GM12872 (cell line): ENCODE measurements around the gene ATP6V1C2.

ENCODE experiments used
- CTCF ChIP-seq: IDR thresholded peaks from 3 replicates; pipeline ENCODE4 v1.5.1; 2011; ENCODE audit warnings: low read depth, mild to moderate bottlenecking, low read length, moderate library complexity; ENCODE audit not compliant: insufficient read depth

ATP6V1C2 gene

GRCh38 chr2:10763461-10763800 lies 42.0 kb downstream of the ATP6V1C2 start:
- no peak for TF ChIP-seq CTCF

DNA sequence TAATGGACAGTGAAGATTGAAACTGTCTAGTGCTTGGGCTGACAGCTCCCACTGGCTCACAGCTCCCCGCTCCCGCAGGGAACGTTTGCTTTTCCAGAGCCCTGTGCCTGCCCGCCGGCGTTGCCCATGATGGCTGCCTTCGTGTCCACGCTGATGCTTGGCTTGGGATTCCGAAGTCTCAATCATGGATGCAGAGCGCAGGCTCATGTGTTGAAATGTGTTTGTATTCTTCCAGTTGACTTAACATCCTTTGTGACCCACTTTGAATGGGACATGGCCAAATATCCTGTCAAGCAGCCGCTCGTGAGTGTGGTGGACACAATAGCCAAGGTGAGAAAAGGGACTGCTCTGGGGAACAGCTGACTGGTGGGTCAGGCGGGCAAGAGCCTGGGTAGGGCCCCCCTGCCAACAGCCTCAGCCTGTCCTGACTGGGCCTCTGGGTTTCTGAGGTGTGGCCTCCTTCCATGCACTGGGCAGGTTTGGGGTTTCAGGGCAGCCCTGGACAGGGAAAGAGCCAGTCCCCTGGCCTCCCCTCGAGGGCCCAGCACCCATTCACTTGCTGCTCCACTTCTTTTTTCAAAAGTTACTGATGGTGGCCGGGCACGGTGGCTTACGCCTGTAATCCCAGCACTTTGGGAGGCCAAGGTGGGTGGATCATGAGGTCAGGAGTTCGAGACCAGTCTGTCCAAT lies 42.8 kb downstream of the ATP6V1C2 start:
- no peak for TF ChIP-seq CTCF

DNA sequence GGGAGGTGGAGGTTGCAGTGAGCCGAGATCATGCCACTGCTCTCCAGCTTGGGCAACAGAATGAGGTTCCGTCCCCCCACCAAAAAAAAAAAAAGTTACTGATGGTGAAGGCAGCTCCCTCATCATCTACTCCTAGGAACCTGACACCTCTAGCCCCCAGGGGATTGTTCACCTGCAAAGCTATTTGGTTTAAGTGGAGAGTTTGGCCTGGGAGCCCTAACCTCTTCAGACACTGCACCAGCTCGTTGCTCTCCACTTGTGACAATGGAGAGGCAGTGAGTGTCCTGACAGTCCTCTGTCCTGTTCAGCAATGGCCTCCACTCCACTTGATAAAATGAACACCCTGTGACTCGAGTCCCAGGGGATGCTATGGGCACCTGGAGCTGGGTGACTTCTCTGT lies 43.5 kb downstream of the ATP6V1C2 start:
- no peak for TF ChIP-seq CTCF

DNA sequence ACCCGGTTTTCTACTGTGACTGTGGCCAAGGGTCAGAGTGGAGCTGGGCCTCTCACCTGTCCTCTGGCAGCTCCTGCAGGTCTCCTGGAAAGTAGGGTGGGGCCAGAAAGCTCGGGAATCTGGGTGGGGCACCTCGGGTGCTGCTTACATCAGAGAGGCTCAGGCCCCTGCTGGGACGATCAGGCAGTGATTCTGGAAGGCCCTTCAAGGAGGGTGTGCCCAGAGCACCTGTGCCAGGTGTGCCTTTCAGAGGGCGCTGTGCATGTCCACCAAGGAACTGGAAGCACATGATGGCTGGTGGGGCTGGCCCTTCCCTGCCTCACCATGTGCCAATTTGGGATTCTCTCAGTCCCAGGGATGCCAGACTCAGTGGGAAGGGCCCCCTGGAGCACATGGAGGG lies 44.0 kb downstream of the ATP6V1C2 start:
- no peak for TF ChIP-seq CTCF

GRCh38 chr2:10765914-10766313 lies 44.5 kb downstream of the ATP6V1C2 start:
- TF ChIP-seq CTCF: no peak

GRCh38 chr2:10768063-10768507 lies 46.7 kb downstream of the ATP6V1C2 start:
- no peak for TF ChIP-seq CTCF

DNA sequence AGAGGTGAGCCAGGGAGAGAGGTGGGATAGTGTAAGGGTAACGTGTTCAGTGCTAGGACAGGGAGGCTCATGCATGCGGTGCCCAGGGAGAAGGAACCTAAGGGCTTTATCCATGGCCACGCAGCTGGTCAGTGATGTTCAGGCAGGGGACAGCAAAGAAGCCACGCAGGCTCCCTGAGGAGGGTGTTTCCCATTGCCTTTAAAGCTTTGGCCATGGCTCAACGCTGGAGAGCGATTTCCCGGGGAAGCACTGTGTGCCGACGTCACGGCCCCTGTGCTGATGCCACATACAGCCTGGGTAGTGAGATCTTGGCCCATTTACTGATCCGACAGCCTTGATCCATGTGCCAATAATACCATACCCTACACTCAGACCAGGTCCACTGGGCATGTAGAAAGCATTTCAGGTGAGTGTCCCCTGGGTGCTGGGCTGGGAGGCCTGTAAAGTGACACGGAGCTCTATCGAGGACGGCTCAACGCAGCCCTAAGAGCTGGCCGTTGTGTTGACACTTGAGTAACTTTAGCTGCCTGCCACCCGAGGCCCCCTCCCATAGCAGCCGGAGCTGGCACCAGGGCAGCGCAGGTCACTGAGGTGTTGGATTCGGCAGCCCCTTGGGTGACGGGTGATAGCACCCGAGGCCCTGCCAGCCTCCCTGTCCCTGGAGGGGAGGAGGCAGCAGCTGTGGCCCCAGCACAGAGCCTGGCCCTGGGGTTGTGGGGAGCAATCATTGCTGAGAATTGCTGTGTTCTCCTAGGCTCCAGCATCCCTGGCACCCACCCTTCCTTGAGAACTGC lies 49.7 kb downstream of the ATP6V1C2 start:
- TF ChIP-seq CTCF: no peak
